HepG2 (cell line): ENCODE measurements around the gene COMMD9.
A peak's percentile ranks its signal among the peaks of the same experiment; 100 is the strongest.

Source experiments
- CCAR2 ChIP-seq: fragments of 200-400 bp; formaldehyde crosslinking; optimal IDR thresholded peaks from 2 replicates; pipeline ENCODE3; 2018; ENCODE audit warnings: low read depth, mild to moderate bottlenecking, low read length, moderate library complexity
- PLSCR1 ChIP-seq: sonication (generic); formaldehyde crosslinking; IDR thresholded peaks from 2 replicates; pipeline ENCODE4 v1.5.0; 2020; ENCODE audit warnings: missing genetic modification reagents, mild to moderate bottlenecking, borderline replicate concordance
- PRDM4 ChIP-seq: sonication (generic); formaldehyde crosslinking; IDR thresholded peaks from 2 replicates; pipeline ENCODE4 v1.9.0; 2021; ENCODE audit warnings: missing genetic modification reagents, borderline replicate concordance
- ZGPAT ChIP-seq: IDR thresholded peaks from 2 replicates; pipeline ENCODE4 v1.6.1; 2016; ENCODE audit warnings: mild to moderate bottlenecking
- ZNF337 ChIP-seq: sonication (generic); formaldehyde crosslinking; IDR thresholded peaks from 2 replicates; pipeline ENCODE4 v1.5.1; 2020; ENCODE audit warnings: missing genetic modification reagents, low read depth, mild to moderate bottlenecking, borderline replicate concordance
- ZSCAN30 ChIP-seq: sonication (generic); formaldehyde crosslinking; IDR thresholded peaks from 2 replicates; pipeline ENCODE4 v1.5.0; 2020; ENCODE audit warnings: mild to moderate bottlenecking, missing genetic modification reagents

GRCh38 chr11:36289226-36289852 is at the start of gene COMMD9:
- TF ChIP-seq ZGPAT (CRISPR knock-in tag) (peak; percentile 82; the same call in 1 of the 2 replicates), PLSCR1 (CRISPR knock-in tag) (0 out of 2 replicates have a peak, but pooled peaks have one; percentile 66), PRDM4 (CRISPR knock-in tag) (no peak), CCAR2 (no peak), ZNF337 (CRISPR knock-in tag) (no peak), ZSCAN30 (CRISPR knock-in tag) (no peak)
